Fibroblast of pulmonary artery (primary cell): ENCODE measurements around the gene MRPL36.

ENCODE experiments used
- DNase-seq: peaks from one replicate; pipeline ENCODE4 v3.0.0-alpha.2; 2010; ENCODE audit warnings: low read depth
- H3K4me3 ChIP-seq: replicated peaks from 2 replicates; pipeline ENCODE4 v1.5.1; 2011; ENCODE audit warnings: low read depth, mild to moderate bottlenecking, control low read depth, low read length, moderate library complexity
- TF ChIP-seq, protein P1 (sequence below): IDR thresholded peaks from 2 replicates; pipeline ENCODE4 v1.5.1; 2011; ENCODE audit warnings: mild to moderate bottlenecking, control low read depth, low read length, inconsistent platforms; ENCODE audit errors: missing control alignments

The MRPL36 gene

DNA sequence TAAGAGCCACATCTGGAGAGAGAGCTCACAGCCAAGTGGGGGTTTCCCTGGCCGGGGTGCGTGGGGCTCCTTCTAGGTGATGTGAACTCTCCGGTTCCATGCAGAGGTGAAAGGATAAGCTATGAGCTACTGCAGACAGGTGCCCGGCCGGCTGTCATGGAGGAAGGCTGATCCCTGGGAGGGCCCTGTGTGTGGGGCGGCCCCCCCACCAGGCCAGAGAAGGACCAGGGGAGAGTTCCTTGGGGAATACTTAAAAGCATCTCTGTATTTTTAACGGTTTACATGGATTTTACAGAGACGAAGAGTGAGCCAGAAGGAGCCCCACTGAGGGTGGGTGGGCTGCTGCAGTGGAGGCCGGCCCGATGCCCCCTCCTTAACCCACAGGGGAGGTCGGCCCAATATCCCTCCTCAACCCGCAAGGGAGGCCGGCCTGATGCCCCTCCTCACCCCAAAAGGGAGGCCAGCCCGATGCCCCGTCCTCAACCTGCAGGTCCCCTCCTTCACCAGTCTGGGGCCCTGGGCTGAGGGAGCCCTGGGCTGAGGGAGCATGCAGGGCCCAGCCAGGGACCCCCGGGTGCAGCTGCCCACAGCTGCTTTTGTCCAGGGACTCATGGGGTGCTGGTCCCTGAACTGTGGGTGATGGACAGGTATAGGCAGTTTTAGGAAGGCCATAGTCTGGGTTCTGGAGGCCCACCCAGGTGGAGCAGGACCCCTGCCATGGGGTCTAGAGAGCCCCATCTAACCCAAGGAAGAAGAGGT is 31.9 kb downstream of the MRPL36 start:
- H3K4me3 ChIP-seq, result no peak overlapping the region
- TF ChIP-seq, protein P1, sequence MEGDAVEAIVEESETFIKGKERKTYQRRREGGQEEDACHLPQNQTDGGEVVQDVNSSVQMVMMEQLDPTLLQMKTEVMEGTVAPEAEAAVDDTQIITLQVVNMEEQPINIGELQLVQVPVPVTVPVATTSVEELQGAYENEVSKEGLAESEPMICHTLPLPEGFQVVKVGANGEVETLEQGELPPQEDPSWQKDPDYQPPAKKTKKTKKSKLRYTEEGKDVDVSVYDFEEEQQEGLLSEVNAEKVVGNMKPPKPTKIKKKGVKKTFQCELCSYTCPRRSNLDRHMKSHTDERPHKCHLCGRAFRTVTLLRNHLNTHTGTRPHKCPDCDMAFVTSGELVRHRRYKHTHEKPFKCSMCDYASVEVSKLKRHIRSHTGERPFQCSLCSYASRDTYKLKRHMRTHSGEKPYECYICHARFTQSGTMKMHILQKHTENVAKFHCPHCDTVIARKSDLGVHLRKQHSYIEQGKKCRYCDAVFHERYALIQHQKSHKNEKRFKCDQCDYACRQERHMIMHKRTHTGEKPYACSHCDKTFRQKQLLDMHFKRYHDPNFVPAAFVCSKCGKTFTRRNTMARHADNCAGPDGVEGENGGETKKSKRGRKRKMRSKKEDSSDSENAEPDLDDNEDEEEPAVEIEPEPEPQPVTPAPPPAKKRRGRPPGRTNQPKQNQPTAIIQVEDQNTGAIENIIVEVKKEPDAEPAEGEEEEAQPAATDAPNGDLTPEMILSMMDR, result no peak
- no peak for DNase-seq

DNA sequence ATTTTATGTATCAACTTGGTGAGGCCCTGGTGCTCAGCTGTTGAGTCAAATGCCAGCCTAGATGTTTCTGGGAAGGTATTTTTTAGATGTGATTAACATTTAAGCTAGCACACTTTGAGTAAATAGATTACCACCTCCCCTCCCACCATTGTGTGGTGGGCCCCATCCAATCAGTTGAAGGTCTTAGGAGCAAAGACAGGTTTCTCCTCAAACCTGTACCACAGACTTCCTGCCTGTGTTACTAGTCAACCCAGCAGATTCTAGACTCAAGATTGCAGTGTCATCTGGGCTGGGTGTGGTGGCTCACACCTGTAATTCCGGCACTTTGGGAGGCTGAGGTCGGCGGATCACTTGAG is 33.8 kb downstream of the MRPL36 start:
- DNase-seq, result no peak
- TF ChIP-seq, protein P1, result no peak
- H3K4me3 ChIP-seq, result no peak overlapping the region

DNA sequence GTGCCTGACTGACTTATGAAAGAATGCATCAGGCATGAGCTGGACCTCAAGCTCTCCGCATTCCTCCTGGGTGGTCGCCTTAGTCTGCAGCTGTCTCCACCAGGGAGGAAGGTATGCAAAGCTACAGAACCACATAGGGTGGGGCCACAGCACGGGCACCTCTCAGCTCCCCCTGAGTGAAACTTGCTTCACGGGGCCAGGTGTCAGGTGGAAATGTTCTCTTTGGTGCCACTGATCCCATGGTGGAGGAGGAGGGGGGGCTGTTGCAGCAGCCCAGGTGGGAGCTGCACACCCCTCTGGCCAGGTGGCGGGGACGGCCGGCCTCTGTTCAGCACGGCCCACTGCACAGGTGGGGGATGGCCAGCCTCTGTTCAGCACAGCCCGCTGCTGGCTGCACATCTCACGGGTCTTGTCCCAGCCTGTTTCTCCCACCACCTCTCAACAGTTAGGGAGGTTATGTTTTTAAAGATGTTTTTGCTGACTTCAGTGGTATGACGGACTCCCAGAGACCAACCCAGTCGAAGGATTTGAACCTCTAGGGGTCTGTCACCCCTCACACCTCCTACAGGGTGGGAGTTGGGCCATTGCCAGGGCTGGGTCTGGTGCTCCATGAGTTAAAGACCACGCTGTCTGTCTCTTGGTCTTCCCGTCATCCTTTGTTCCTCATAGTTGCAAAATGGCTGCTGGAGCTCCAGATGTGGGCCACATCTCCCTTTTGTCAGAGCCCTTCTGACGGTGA is 34.3 kb downstream of the MRPL36 start:
- TF ChIP-seq, protein P1, result no peak
- no peak for DNase-seq
- no peak overlapping the region for H3K4me3 ChIP-seq

DNA sequence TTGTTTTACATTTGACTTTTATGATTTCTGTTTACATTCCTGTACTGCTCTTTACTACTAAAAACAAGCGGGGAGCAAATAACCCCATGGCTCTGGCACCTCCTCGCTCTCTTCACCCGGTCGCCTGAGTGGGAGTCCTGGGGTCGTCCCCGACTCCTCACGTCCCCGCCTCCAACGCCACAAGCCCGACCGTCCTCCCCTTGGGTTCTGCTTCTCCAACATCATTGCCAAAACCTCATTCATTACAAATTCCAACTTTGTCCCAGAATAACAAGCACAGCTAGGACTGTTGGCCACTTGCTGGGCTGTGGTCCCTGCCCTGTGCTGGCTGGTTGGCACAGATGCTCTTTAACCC is 35.1 kb downstream of the MRPL36 start:
- TF ChIP-seq, protein P1, result no peak
- DNase-seq, result no peak
- no peak overlapping the region for H3K4me3 ChIP-seq

DNA sequence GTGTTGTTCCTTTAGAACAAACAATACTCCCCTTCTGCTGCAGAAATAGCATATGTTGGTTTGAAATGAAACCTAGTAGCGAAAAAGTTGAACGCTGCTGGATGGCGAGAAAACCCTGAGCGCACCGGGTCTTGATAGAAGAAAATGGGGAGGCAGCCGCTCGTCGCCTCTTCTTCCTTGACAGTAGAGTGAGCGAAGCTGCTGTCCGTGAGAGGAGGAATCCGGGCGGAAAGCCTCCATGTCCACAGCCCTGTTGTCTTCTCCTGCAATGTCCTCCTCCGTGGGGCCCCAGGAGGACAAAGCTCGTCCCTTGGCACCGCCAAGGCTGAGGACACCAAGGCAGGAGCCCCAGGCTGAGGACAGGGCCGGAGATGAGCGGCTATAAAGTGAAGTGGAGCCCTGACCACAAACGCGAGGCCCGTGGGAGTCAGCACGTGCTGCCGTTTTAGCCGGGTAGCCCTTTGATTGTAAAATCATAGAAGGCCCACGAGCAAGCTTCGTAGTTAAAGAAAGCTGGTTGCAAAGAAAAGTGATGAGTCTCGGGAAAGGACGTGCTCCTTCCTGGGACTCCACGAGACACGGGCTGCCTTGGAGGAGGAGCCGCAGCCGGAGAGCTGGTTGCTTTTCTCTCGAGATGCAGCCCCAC is 35.6 kb downstream of the MRPL36 start:
- TF ChIP-seq, protein P1, result no peak
- no peak overlapping the region for H3K4me3 ChIP-seq
- DNase-seq, result no peak

DNA sequence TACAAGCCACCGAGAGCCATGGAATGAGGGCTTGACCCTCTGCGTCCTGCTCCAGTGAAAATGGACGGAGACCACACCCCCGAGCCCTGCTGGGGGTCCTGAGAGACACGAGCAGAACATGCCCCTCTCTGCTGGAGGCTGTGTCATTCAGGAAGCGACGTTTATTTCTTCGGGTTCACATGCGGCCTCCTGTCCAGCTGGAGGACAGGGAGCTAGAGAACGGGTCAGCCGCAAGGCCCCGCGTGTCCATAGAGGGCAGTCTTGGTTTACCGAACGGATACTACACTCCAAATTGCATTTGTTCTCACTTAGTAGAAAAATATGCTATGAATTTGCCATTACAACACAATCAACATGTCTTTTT is 36.1 kb downstream of the MRPL36 start:
- no peak overlapping the region for H3K4me3 ChIP-seq
- peak; percentile 83 for DNase-seq
- TF ChIP-seq, protein P1, result peak; percentile 95
